Mesodermal cell (in vitro differentiated cells): ENCODE results near the gene ARHGEF6.

ENCODE experiments used
- H3K27ac ChIP-seq: 2 replicates; pipeline ENCODE4 v1.7.0; 2013; ENCODE audit warnings: mild to moderate bottlenecking, low read depth, low read length, moderate library complexity; ENCODE audit not compliant: severe bottlenecking
- H3K36me3 ChIP-seq: 2 replicates; pipeline ENCODE4 v1.7.1; 2013; ENCODE audit warnings: mild to moderate bottlenecking, low read length, moderate library complexity; ENCODE audit not compliant: control insufficient read depth, insufficient read depth
- H3K4me1 ChIP-seq: one replicate; pipeline ENCODE4 v1.7.1; 2013; ENCODE audit warnings: mild to moderate bottlenecking, low read length; ENCODE audit not compliant: insufficient read depth, control insufficient read depth, poor library complexity, severe bottlenecking
- H3K4me3 ChIP-seq: 2 replicates; pipeline ENCODE4 v1.7.0; 2013; ENCODE audit warnings: low read length, control low read depth, mild to moderate bottlenecking; ENCODE audit not compliant: insufficient read depth, poor library complexity, severe bottlenecking; ENCODE audit errors: extremely low read depth
- H3K9me3 ChIP-seq: 2 replicates; pipeline ENCODE4 v1.7.1; 2013; ENCODE audit warnings: mild to moderate bottlenecking, low read length, moderate library complexity; ENCODE audit not compliant: control insufficient read depth
- WGBS, 2 experiments: methylation state at CpG; one replicate each; pipeline ENCODE4 v1.1.5; 2013; ENCODE audit warnings: missing lambda C conversion rate in 2 of 2; ENCODE audit not compliant: insufficient coverage in 2 of 2; 5-methylcytosine and 5-hydroxymethylcytosine counted together

Gene ARHGEF6

GRCh38 chrX:136765821-136766356 lies 14.8 kb downstream of the ARHGEF6 start:
- Histone ChIP-seq H3K4me1 (no peaks in the 10 kb centered on the region), H3K36me3 (no peaks in the 10 kb centered on the region), H3K27ac (no peak overlapping the region), H3K4me3 (no peak overlapping the region), H3K9me3 (no peaks in the 10 kb centered on the region)
- WGBS, 2 experiments: no CpG with 5 or more reads among the region's 1 CpG

GRCh38 chrX:136764206-136764605 lies 16.5 kb downstream of the ARHGEF6 start:
- no peak overlapping the region for H3K27ac ChIP-seq
- no peaks in the 10 kb centered on the region for H3K36me3 ChIP-seq
- H3K4me3 ChIP-seq: no peak overlapping the region
- WGBS, 2 experiments: 60% methylated on average over 1 of the region's 5 CpGs; no CpG with 5 or more reads in 1 of the 2 experiments
- no peaks in the 10 kb centered on the region for H3K4me1 ChIP-seq
- no peaks in the 10 kb centered on the region for H3K9me3 ChIP-seq

DNA sequence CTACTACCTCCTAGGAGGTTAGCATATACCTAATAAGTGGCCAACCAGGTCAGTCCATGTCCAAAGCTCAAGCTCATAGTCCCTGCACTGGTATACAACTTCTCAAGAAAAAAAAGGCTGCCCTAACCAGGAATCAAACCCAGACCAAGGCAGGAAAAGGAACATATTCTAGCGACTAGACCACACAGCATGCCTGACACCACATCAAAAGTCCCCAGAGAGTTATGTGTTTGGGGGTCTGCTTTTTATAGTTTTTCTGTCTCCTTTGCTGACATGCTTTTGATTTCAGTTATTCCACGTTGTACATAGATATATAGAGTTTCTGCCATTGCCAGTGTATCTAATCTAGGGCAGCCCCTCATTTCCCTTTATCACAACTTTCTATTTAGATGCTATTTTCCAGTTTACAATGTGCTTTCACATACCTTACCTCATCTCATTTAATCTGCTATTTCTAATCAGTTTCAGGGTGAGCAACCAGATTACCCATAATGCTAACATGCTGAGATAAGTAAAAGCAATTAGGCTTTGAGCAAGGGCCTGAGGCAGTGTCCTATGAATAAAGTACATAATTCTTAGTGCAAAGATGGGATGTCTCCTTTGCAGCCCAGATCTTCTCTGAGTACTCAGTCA lies 17.8 kb downstream of the ARHGEF6 start:
- no peak overlapping the region for H3K27ac ChIP-seq

DNA sequence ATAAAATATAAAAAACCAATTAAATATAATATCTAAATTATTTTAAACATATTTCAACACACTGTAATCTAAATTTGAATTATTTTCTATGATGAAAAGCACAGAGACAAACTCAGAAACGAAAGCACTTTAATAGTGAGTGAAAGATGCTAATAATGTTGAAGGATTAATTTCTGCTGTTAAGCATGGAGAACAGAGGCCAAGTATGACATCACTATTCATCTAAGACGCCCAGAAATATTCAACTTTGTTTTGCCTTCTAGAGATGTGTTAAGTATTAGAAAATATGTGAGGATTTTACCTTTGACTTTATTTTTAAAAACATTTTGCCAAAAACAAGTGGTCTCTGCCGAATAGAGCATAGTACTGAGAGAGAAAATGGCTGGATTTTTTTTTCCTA lies 19.3 kb downstream of the ARHGEF6 start:
- WGBS, 2 experiments: 80% methylated on average over 1 of the region's 3 CpGs; no CpG with 5 or more reads in 1 of the 2 experiments
- Histone ChIP-seq H3K27ac (no peak overlapping the region), H3K4me1 (no peaks in the 10 kb centered on the region), H3K36me3 (no peaks in the 10 kb centered on the region), H3K4me3 (no peak overlapping the region), H3K9me3 (no peaks in the 10 kb centered on the region)

More for the DNA sequence above, 17.8 kb downstream of the ARHGEF6 start:
- no peaks in the 10 kb centered on the region for H3K36me3 ChIP-seq
- no peak overlapping the region for H3K4me3 ChIP-seq
- H3K4me1 ChIP-seq: no peaks in the 10 kb centered on the region
- no peaks in the 10 kb centered on the region for H3K9me3 ChIP-seq
- no CpG with 5 or more reads among the region's 2 CpGs for whole genome bisulfite sequencing, 2 experiments

- Histone ChIP-seq H3K27ac (no peak overlapping the region), H3K4me3 (no peak overlapping the region), H3K4me1 (no peaks in the 10 kb centered on the region), H3K9me3 (no peaks in the 10 kb centered on the region), H3K36me3 (no peaks in the 10 kb centered on the region)
- no CpG with 5 or more reads among the region's 2 CpGs for WGBS, 2 experiments
These were observed 20.8 kb downstream of the ARHGEF6 start for GRCh38 chrX:136759968-136760367.

GRCh38 chrX:136755411-136755810 lies 25.3 kb downstream of the ARHGEF6 start:
- Histone ChIP-seq H3K27ac (no peak overlapping the region), H3K9me3 (no peaks in the 10 kb centered on the region)
- WGBS, 2 experiments: no CpG with 5 or more reads among the region's 2 CpGs

DNA sequence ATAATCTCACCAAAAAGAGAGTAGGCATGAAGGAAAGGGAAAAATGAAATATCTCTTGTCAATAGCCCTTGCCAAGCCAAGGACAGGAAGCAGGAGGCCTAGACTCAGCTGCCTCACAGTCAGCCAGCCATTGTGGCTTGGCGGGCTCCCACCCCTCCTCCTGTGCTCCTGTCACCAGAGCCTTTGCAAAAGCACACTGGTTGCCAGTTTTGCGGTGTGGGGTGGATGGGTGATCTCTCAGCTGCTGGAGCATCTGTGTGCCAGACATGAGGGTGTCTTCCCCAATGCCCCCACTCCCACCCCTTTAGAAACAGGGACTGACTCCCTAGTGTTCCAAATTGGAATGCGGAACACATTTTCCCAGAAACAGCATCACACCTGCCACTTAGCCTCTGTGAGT lies 26.1 kb downstream of the ARHGEF6 start:
- Histone ChIP-seq H3K9me3 (no peaks in the 10 kb centered on the region), H3K27ac (no peak overlapping the region), H3K4me1 (no peaks in the 10 kb centered on the region), H3K36me3 (no peaks in the 10 kb centered on the region), H3K4me3 (no peak overlapping the region)
- no CpG with 5 or more reads among the region's 3 CpGs for WGBS, 2 experiments

More at GRCh38 chrX:136755411-136755810, 25.3 kb downstream of the ARHGEF6 start:
- Histone ChIP-seq H3K4me1 (no peaks in the 10 kb centered on the region), H3K36me3 (no peaks in the 10 kb centered on the region), H3K4me3 (no peak overlapping the region)

DNA sequence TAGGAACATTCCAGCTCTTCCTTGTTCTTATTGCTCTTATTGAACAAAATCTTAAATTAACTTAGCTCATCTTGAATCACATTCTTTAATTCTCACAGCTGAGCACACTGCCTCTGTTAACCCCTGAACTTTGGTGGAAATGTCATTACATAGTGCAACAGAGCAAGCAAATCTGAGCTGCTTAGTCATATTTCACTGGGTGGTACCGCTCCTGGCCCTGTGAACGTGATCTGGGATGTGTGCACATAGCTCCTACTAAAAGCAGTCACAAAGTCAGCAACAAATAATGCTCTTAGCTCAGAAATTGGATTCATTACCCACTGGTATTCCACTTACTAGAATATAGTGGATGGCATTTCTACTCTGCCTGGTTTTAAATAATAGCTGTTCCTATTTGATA lies 27.9 kb downstream of the ARHGEF6 start:
- Histone ChIP-seq H3K27ac (no peak overlapping the region), H3K4me3 (no peak overlapping the region), H3K36me3 (no peaks in the 10 kb centered on the region), H3K4me1 (peaks cover 4% of the 10 kb centered on the region), H3K9me3 (no peaks in the 10 kb centered on the region)
- no CpG with 5 or more reads among the region's 2 CpGs for WGBS, 2 experiments

- H3K9me3 ChIP-seq: no peaks in the 10 kb centered on the region
- peaks cover 8% of the 10 kb centered on the region for H3K4me1 ChIP-seq
- no peak overlapping the region for H3K27ac ChIP-seq
- WGBS, 2 experiments: 80 to 93% methylated on average over 1 to 3 of the region's 4 CpGs
- no peaks in the 10 kb centered on the region for H3K36me3 ChIP-seq
- H3K4me3 ChIP-seq: no peak overlapping the region
These were observed 28.4 kb downstream of the ARHGEF6 start for GRCh38 chrX:136752346-136752745.

DNA sequence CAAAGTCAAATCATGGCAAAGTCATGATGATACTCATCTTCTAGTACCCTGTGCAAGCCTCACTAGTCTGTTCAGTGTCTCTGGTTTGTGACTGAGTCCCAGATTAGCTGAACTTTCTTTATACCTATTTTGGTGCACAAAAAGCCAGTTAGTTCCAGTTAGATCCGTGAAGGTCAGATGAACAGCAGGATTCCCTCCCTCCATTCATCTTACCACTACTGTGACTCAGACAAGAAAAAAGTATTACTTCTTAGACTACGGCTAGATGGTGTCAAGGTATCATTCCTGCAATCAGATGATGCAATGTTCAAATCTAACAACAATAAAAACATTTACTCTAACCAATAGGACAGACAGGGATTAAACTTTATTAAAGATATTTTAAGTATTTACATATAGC lies 30.4 kb downstream of the ARHGEF6 start:
- WGBS, 2 experiments: no CpG with 5 or more reads among the region's 2 CpGs
- H3K9me3 ChIP-seq: no peaks in the 10 kb centered on the region
- H3K36me3 ChIP-seq: no peaks in the 10 kb centered on the region
- H3K4me1 ChIP-seq: peaks cover 9% of the 10 kb centered on the region
- no peak overlapping the region for H3K27ac ChIP-seq
- no peak overlapping the region for H3K4me3 ChIP-seq
